H9 (cell line): Measurements from ENCODE around the gene ALDH1A3. TPM values are rescaled to one million over a fixed set of nuclear protein-coding genes. Genes with fewer than 3 reads are reported as not detected.

Source experiments
- DNase-seq: peaks from one replicate; pipeline ENCODE4 v3.0.0-alpha.2; 2017
- H2AFZ ChIP-seq: one replicate; pipeline ENCODE4 v1.6.1; 2013; ENCODE audit warnings: mild to moderate bottlenecking, low read length, control low read depth, moderate library complexity
- H2AK5ac ChIP-seq: 2 replicates; pipeline ENCODE4 v1.6.1; 2013; ENCODE audit warnings: low read length, control low read depth, mixed read lengths; ENCODE audit not compliant: insufficient read length
- H2BK120ac ChIP-seq: one replicate; pipeline ENCODE4 v1.6.1; 2013; ENCODE audit warnings: low read depth, mild to moderate bottlenecking, low read length, control low read depth, inconsistent platforms; ENCODE audit not compliant: poor library complexity, severe bottlenecking
- H2BK12ac ChIP-seq: 2 replicates; pipeline ENCODE4 v1.6.1; 2013; ENCODE audit warnings: low read length, control low read depth, mixed read lengths, low read depth; ENCODE audit not compliant: insufficient read length
- H2BK15ac ChIP-seq: 2 replicates; pipeline ENCODE4 v1.6.1; 2013; ENCODE audit warnings: low read depth, low read length, control low read depth
- H2BK20ac ChIP-seq: one replicate; pipeline ENCODE4 v1.6.1; 2013; ENCODE audit warnings: low read depth, mild to moderate bottlenecking, low read length, control low read depth, inconsistent platforms; ENCODE audit not compliant: poor library complexity, severe bottlenecking
- H2BK5ac ChIP-seq: 2 replicates; pipeline ENCODE4 v1.6.1; 2013; ENCODE audit warnings: low read length, control low read depth, mixed read lengths; ENCODE audit not compliant: insufficient read length
- H3K14ac ChIP-seq: 2 replicates; pipeline ENCODE4 v1.6.1; 2013; ENCODE audit warnings: low read length, control low read depth; ENCODE audit not compliant: insufficient read depth
- H3K18ac ChIP-seq: 2 replicates; pipeline ENCODE4 v1.6.1; 2013; ENCODE audit warnings: low read depth, mild to moderate bottlenecking, mixed read lengths, low read length, control low read depth; ENCODE audit not compliant: insufficient read length
- H3K23ac ChIP-seq: 2 replicates; pipeline ENCODE4 v1.6.1; 2013; ENCODE audit warnings: low read length, control low read depth, mixed read lengths, low read depth; ENCODE audit not compliant: insufficient read length
- H3K23me2 ChIP-seq: 2 replicates; pipeline ENCODE4 v1.6.1; 2013; ENCODE audit warnings: low read depth, mild to moderate bottlenecking, mixed read lengths, low read length, control low read depth; ENCODE audit not compliant: insufficient read length, poor library complexity, severe bottlenecking
- H3K27ac ChIP-seq: 2 replicates; pipeline ENCODE4 v1.5.1; 2013; ENCODE audit warnings: low read length, control low read depth, mixed read lengths, low read depth; ENCODE audit not compliant: insufficient read length
- H3K27me3 ChIP-seq: 2 replicates; pipeline ENCODE4 v1.6.1; 2013; ENCODE audit warnings: low read length, control low read depth, inconsistent platforms; ENCODE audit not compliant: insufficient read depth
- H3K4ac ChIP-seq: 2 replicates; pipeline ENCODE4 v1.6.1; 2013; ENCODE audit warnings: low read depth, mild to moderate bottlenecking, control low read depth, inconsistent platforms, low read length, moderate library complexity
- H3K4me1 ChIP-seq: 2 replicates; pipeline ENCODE4 v1.6.1; 2013; ENCODE audit warnings: low read length, control low read depth, inconsistent platforms; ENCODE audit not compliant: insufficient read depth
- H3K4me2 ChIP-seq: 2 replicates; pipeline ENCODE4 v1.6.1; 2013; ENCODE audit warnings: low read length, control low read depth, mixed read lengths; ENCODE audit not compliant: insufficient read length, insufficient read depth
- H3K56ac ChIP-seq: 2 replicates; pipeline ENCODE4 v1.6.1; 2013; ENCODE audit warnings: low read depth, mild to moderate bottlenecking, mixed read lengths, low read length, control low read depth; ENCODE audit not compliant: insufficient read length
- H3K79me1 ChIP-seq: 2 replicates; pipeline ENCODE4 v1.6.1; 2013; ENCODE audit warnings: low read depth, mild to moderate bottlenecking, moderate library complexity, low read length, control low read depth, inconsistent platforms; ENCODE audit not compliant: insufficient read depth, poor library complexity, severe bottlenecking
- H3K79me2 ChIP-seq: 2 replicates; pipeline ENCODE4 v1.6.1; 2013; ENCODE audit warnings: low read length, control low read depth, inconsistent platforms; ENCODE audit not compliant: insufficient read depth
- H3K9ac ChIP-seq: 2 replicates; pipeline ENCODE4 v1.6.1; 2013; ENCODE audit warnings: low read length, control low read depth, mixed read lengths; ENCODE audit not compliant: insufficient read length; ENCODE audit errors: extremely low read depth
- H3K9me3 ChIP-seq: one replicate; pipeline ENCODE4 v1.6.1; 2013; ENCODE audit warnings: low read depth, low read length, inconsistent platforms; ENCODE audit not compliant: control insufficient read depth
- H3T11ph ChIP-seq: one replicate; pipeline ENCODE4 v1.6.1; 2013; ENCODE audit warnings: mild to moderate bottlenecking, low read length, control low read depth, inconsistent platforms
- H4K20me1 ChIP-seq: one replicate; pipeline ENCODE4 v1.6.1; 2013; ENCODE audit not compliant: control insufficient read depth, insufficient read length, insufficient read depth
- H4K5ac ChIP-seq: 2 replicates; pipeline ENCODE4 v1.6.1; 2013; ENCODE audit warnings: low read depth, mild to moderate bottlenecking, mixed read lengths, low read length, control low read depth; ENCODE audit not compliant: insufficient read length
- H4K8ac ChIP-seq: replicated peaks from 2 replicates; pipeline ENCODE4 v1.6.1; 2013; ENCODE audit warnings: low read length, control low read depth, mixed read lengths, low read depth; ENCODE audit not compliant: insufficient read length
- H4K91ac ChIP-seq: 2 replicates; pipeline ENCODE4 v1.6.1; 2013; ENCODE audit warnings: low read depth, mild to moderate bottlenecking, moderate library complexity, mixed read lengths, low read length, control low read depth; ENCODE audit not compliant: insufficient read length
- H3K27ac Mint-ChIP-seq, 3 experiments: 2 replicates in 2 of 3; 3 replicates in 1 of 3; pipeline ENCODE4 v1.8.0; 2020 to 2021; ENCODE audit warnings: mixed read lengths in 3 of 3, mild to moderate bottlenecking in 1 of 3, moderate library complexity in 1 of 3
- H3K27me3 Mint-ChIP-seq: 2 replicates; pipeline ENCODE4 v1.8.0; 2021; ENCODE audit warnings: low read depth, mild to moderate bottlenecking, moderate library complexity, mixed read lengths
- H3K36me3 Mint-ChIP-seq, 3 experiments: 2 replicates in 2 of 3; 3 replicates in 1 of 3; pipeline ENCODE4 v1.8.0; 2020 to 2021; ENCODE audit warnings: low read depth in 3 of 3, mixed read lengths in 3 of 3; ENCODE audit not compliant: insufficient read depth in 1 of 3
- H3K4me1 Mint-ChIP-seq, 2 experiments: 2 replicates each; pipeline ENCODE4 v1.8.0; 2020; ENCODE audit warnings: mixed read lengths in 2 of 2
- H3K4me3 Mint-ChIP-seq, 2 experiments: 2 replicates in 1 of 2; 3 replicates in 1 of 2; pipeline ENCODE4 v1.8.0; 2020 to 2021; ENCODE audit warnings: mild to moderate bottlenecking in 2 of 2, mixed read lengths in 2 of 2, moderate library complexity in 1 of 2
- H3K9me3 Mint-ChIP-seq, 2 experiments: 2 replicates in 1 of 2; 3 replicates in 1 of 2; pipeline ENCODE4 v1.8.0; 2020; ENCODE audit warnings: mild to moderate bottlenecking in 2 of 2, mixed read lengths in 2 of 2, moderate library complexity in 1 of 2
- CTCF ChIP-seq: fragments of 200-600 bp; sonication (generic); conservative IDR thresholded peaks from 3 replicates; pipeline ENCODE4 v1.8.0; 2021; ENCODE audit warnings: antibody characterized with exemption, mild to moderate bottlenecking
- WGBS: extraction: QIAGEN DNeasy Blood & Tissue Kit; methylation state at CpG from one replicate; pipeline ENCODE4 v1.1.7; 2013; ENCODE audit warnings: missing lambda C conversion rate, low lambda C conversion rate, mixed read lengths; ENCODE audit not compliant: insufficient read length; ENCODE audit errors: extremely low coverage; 5-methylcytosine and 5-hydroxymethylcytosine counted together
- total RNA-seq: library from RNA; stranded (reverse); gene quantifications from 2 replicates; pipeline ENCODE4 v1.2.1, GENCODE V29; 2021

ALDH1A3 gene
- total RNA-seq, 1 experiment from 2014 or later, result 9.2 TPM

GRCh38 chr15:100929641-100930042, 50.0 kb downstream of the ALDH1A3 start:
- no peaks in the 10 kb centered on the region for H3K79me1 ChIP-seq
- H3K4ac ChIP-seq, result no peak overlapping the region
- H3K14ac ChIP-seq, result no peak overlapping the region; the same call in 1 of the 2 replicates
- H4K8ac ChIP-seq, result no peak overlapping the region
- H2BK15ac ChIP-seq, result no peak overlapping the region
- Mint-ChIP-seq H3K27ac (no peak overlapping the region), H3K4me1 (peaks cover 27 to 34% of the 10 kb centered on the region in 2 experiments), H3K27me3 (peaks cover 37% of the 10 kb centered on the region), H3K36me3 (no peaks in the 10 kb centered on the region), H3K9me3 (no peaks in the 10 kb centered on the region), H3K4me3 (no peak overlapping the region)
- H3K23ac ChIP-seq, result no peak overlapping the region
- no CpG with 5 or more reads among the region's 6 CpGs for WGBS
- H3K4me1 ChIP-seq, result no peaks in the 10 kb centered on the region; the same call in 1 of the 2 replicates
- H3K56ac ChIP-seq, result no peak overlapping the region
- H3K27ac ChIP-seq, result no peak overlapping the region
- H3K27me3 ChIP-seq, result no peaks in the 10 kb centered on the region
- no peak overlapping the region for H2AFZ ChIP-seq
- H2BK5ac ChIP-seq, result no peak overlapping the region
- no peak overlapping the region for H4K91ac ChIP-seq
- H3K18ac ChIP-seq, result no peak overlapping the region
- H2BK12ac ChIP-seq, result no peak overlapping the region
- no peak overlapping the region for H2BK120ac ChIP-seq
- TF ChIP-seq CTCF, result no peak
- no peak overlapping the region for H3T11ph ChIP-seq
- H2AK5ac ChIP-seq, result no peak overlapping the region
- H2BK20ac ChIP-seq, result no peak overlapping the region
- H4K5ac ChIP-seq, result no peak overlapping the region
- no peaks in the 10 kb centered on the region for H3K23me2 ChIP-seq
- H3K4me2 ChIP-seq, result no peak overlapping the region
- DNase-seq, result no peak
- H3K9ac ChIP-seq, result no peak overlapping the region
- H3K79me2 ChIP-seq, result no peaks in the 10 kb centered on the region
- no peaks in the 10 kb centered on the region for H3K9me3 ChIP-seq
- no peaks in the 10 kb centered on the region for H4K20me1 ChIP-seq
